H1 (cell line): ENCODE results near the gene B9D2. TPM values are rescaled to one million over a fixed set of nuclear protein-coding genes. Genes with fewer than 3 reads are reported as not detected.

Source experiments
- CTCF ChIA-PET: fragments of 300-600 bp; sonication (Branson Sonifier 250); formaldehyde crosslinking; loops from one replicate; lab custom pipeline; 2021; ENCODE audit not compliant: partially characterized antibody; lab: Charles Lee
- POLR2A ChIA-PET: fragments of 300-600 bp; sonication (Branson Sonifier 250); formaldehyde crosslinking; loops from one replicate; lab custom pipeline; 2021; ENCODE audit warnings: inconsistent platforms; ENCODE audit not compliant: partially characterized antibody; lab: Charles Lee
- DNase-seq, 2 experiments: peaks; one replicate each; pipeline versions ENCODE4 v3.0.0 to v3.0.0-alpha.2; 2010 to 2022; ENCODE audit warnings: low spot score in 2 of 2, low read depth in 1 of 2, mixed read lengths in 1 of 2
- FAIRE-seq: peaks from 2 replicates; lab custom pipeline; 2011; peaks lifted over from hg19 to GRCh38; lab: Jason Lieb, UNC
- H2AFZ ChIP-seq: 2 replicates; pipeline ENCODE4 v1.8.1; 2012; ENCODE audit warnings: low read length, inconsistent platforms
- H2AK5ac ChIP-seq: 2 replicates; pipeline ENCODE4 v1.6.1; 2013; ENCODE audit warnings: low read depth, low read length
- H2BK120ac ChIP-seq: replicated peaks from 2 replicates; pipeline ENCODE3; 2013; ENCODE audit warnings: low read depth, low read length, inconsistent platforms
- H2BK12ac ChIP-seq: 2 replicates; pipeline ENCODE4 v1.6.1; 2013; ENCODE audit warnings: low read depth, low read length
- H2BK15ac ChIP-seq: 2 replicates; pipeline ENCODE4 v1.6.1; 2013; ENCODE audit warnings: low read length
- H2BK20ac ChIP-seq: 2 replicates; pipeline ENCODE4 v1.6.1; 2013; ENCODE audit warnings: low read length
- H2BK5ac ChIP-seq: 2 replicates; pipeline ENCODE4 v1.6.1; 2013; ENCODE audit warnings: low read depth, low read length
- H3K14ac ChIP-seq: 2 replicates; pipeline ENCODE4 v1.6.1; 2013; ENCODE audit warnings: inconsistent platforms; ENCODE audit not compliant: insufficient read length
- H3K18ac ChIP-seq: 2 replicates; pipeline ENCODE4 v1.6.1; 2013; ENCODE audit warnings: low read length; ENCODE audit errors: extremely low read depth
- H3K23ac ChIP-seq: 2 replicates; pipeline ENCODE4 v1.6.1; 2013; ENCODE audit warnings: inconsistent platforms; ENCODE audit not compliant: insufficient read length
- H3K23me2 ChIP-seq: 2 replicates; pipeline ENCODE4 v1.6.1; 2013; ENCODE audit warnings: low read depth, low read length
- H3K27ac ChIP-seq: 2 replicates; pipeline ENCODE4 v1.6.1; 2011; ENCODE audit warnings: low read depth, low read length, inconsistent platforms
- H3K27me3 ChIP-seq, 4 experiments: replicated peaks in 1 of 4; 1 replicate in 1 of 4; 2 replicates in 3 of 4; pipeline versions ENCODE4 v1.6.1 to v1.8.1; 2011 to 2013; ENCODE audit warnings: low read length in 3 of 4, mild to moderate bottlenecking in 3 of 4, inconsistent platforms in 2 of 4, mixed read lengths in 2 of 4, moderate library complexity in 1 of 4; ENCODE audit not compliant: control insufficient read depth in 3 of 4, insufficient read depth in 3 of 4; ENCODE audit errors: extremely low read depth in 1 of 4
- H3K36me3 ChIP-seq, 4 experiments: 2 replicates each; pipeline versions ENCODE4 v1.6.1 to v1.8.1; 2011 to 2013; ENCODE audit warnings: mild to moderate bottlenecking in 4 of 4, low read length in 3 of 4, moderate library complexity in 2 of 4, control low read depth in 1 of 4, inconsistent platforms in 1 of 4; ENCODE audit not compliant: insufficient read depth in 4 of 4, control insufficient read depth in 2 of 4
- H3K4ac ChIP-seq: replicated peaks from 2 replicates; pipeline ENCODE3; 2013; ENCODE audit warnings: low read length, low read depth, mixed read lengths, inconsistent platforms; ENCODE audit not compliant: insufficient read length
- H3K4me1 ChIP-seq, 4 experiments: replicated peaks in 1 of 4; 1 replicate in 1 of 4; 2 replicates in 3 of 4; pipeline versions ENCODE4 v1.6.1 to v1.8.1; 2011 to 2013; ENCODE audit warnings: low read length in 3 of 4, inconsistent platforms in 2 of 4, mixed read lengths in 1 of 4; ENCODE audit not compliant: insufficient read depth in 4 of 4, control insufficient read depth in 3 of 4
- H3K4me2 ChIP-seq, 2 experiments: 2 replicates each; pipeline versions ENCODE4 v1.6.1 to v1.8.1; 2011 to 2013; ENCODE audit warnings: low read depth in 2 of 2, low read length in 2 of 2, control low read depth in 1 of 2, inconsistent platforms in 1 of 2, mild to moderate bottlenecking in 1 of 2; ENCODE audit not compliant: insufficient read depth in 1 of 2
- H3K4me3 ChIP-seq, 4 experiments: fragments of 200-600, 300-600 bp in 1 of 4; sonication (generic), shearing (Covaris generic), sonication (Bioruptor Twin) in 1 of 4; 2 replicates each; pipeline versions ENCODE4 v1.5.1 to v1.8.1; 2011 to 2016; ENCODE audit warnings: low read length in 4 of 4, low read depth in 3 of 4, control low read depth in 2 of 4, inconsistent platforms in 2 of 4, mild to moderate bottlenecking in 2 of 4, mixed read lengths in 1 of 4, moderate library complexity in 1 of 4; ENCODE audit not compliant: insufficient read depth in 2 of 4; ENCODE audit errors: extremely low read depth in 1 of 4
- H3K56ac ChIP-seq: replicated peaks from 2 replicates; pipeline ENCODE3; 2013; ENCODE audit warnings: low read depth, mild to moderate bottlenecking, mixed read lengths, low read length, inconsistent platforms; ENCODE audit not compliant: insufficient read length
- H3K79me1 ChIP-seq: 2 replicates; pipeline ENCODE4 v1.6.1; 2013; ENCODE audit warnings: low read depth, low read length, control low read depth
- H3K79me2 ChIP-seq, 2 experiments: 2 replicates each; pipeline versions ENCODE4 v1.6.1 to v1.8.1; 2012 to 2013; ENCODE audit warnings: low read length in 2 of 2, mild to moderate bottlenecking in 2 of 2, inconsistent platforms in 1 of 2; ENCODE audit not compliant: insufficient read depth in 2 of 2, control insufficient read depth in 1 of 2
- H3K9ac ChIP-seq, 4 experiments: replicated peaks in 1 of 4; 1 replicate in 1 of 4; 2 replicates in 3 of 4; pipeline versions ENCODE4 v1.6.1 to v1.8.1; 2011 to 2013; ENCODE audit warnings: low read depth in 3 of 4, low read length in 3 of 4, control low read depth in 2 of 4, mild to moderate bottlenecking in 2 of 4, moderate library complexity in 2 of 4, inconsistent platforms in 1 of 4; ENCODE audit errors: extremely low read depth in 1 of 4
- H3K9me3 ChIP-seq, 2 experiments: 2 replicates each; pipeline versions ENCODE4 v1.6.1 to v1.8.1; 2012 to 2013; ENCODE audit warnings: mild to moderate bottlenecking in 2 of 2, moderate library complexity in 2 of 2, control low read depth in 1 of 2, inconsistent platforms in 1 of 2, low read depth in 1 of 2, low read length in 1 of 2, mixed read lengths in 1 of 2; ENCODE audit not compliant: insufficient read depth in 2 of 2
- H4K20me1 ChIP-seq, 2 experiments: replicated peaks in 1 of 2; 2 replicates each; pipeline versions ENCODE3 to v1.8.1; 2011 to 2013; ENCODE audit warnings: inconsistent platforms in 2 of 2, low read length in 2 of 2, mild to moderate bottlenecking in 1 of 2; ENCODE audit not compliant: insufficient read depth in 2 of 2, control insufficient read depth in 1 of 2
- H4K5ac ChIP-seq: 2 replicates; pipeline ENCODE4 v1.6.1; 2013; ENCODE audit warnings: low read length, low read depth, mixed read lengths, inconsistent platforms; ENCODE audit not compliant: insufficient read length
- H4K8ac ChIP-seq: 2 replicates; pipeline ENCODE4 v1.8.0; 2013; ENCODE audit warnings: mild to moderate bottlenecking, moderate library complexity, low read length, inconsistent platforms; ENCODE audit not compliant: insufficient read depth; ENCODE audit errors: extremely low read depth
- H4K91ac ChIP-seq: replicated peaks from 2 replicates; pipeline ENCODE3; 2013; ENCODE audit warnings: low read length, mixed read lengths, inconsistent platforms; ENCODE audit not compliant: insufficient read length
- BCL11A ChIP-seq, 2 experiments: IDR thresholded peaks; one replicate each; pipeline ENCODE4 v1.6.1; 2011; ENCODE audit warnings: low read depth in 2 of 2, low read length in 2 of 2, mild to moderate bottlenecking in 2 of 2
- CHD1 ChIP-seq: IDR thresholded peaks from 2 replicates; pipeline ENCODE4 v1.6.1; 2012; ENCODE audit warnings: low read depth, low read length, improper control_type of control experiment
- EGR1 ChIP-seq: IDR thresholded peaks from 2 replicates; pipeline ENCODE4 v1.6.1; 2011; ENCODE audit warnings: low read depth, low read length, borderline replicate concordance
- GABPA ChIP-seq: IDR thresholded peaks from 2 replicates; pipeline ENCODE4 v1.6.1; 2011; ENCODE audit warnings: mild to moderate bottlenecking, low read length, moderate library complexity, borderline replicate concordance; ENCODE audit not compliant: insufficient read depth
- GTF2F1 ChIP-seq: IDR thresholded peaks from 2 replicates; pipeline ENCODE4 v1.6.1; 2012; ENCODE audit warnings: low read depth, low read length, improper control_type of control experiment, borderline replicate concordance
- KDM4A ChIP-seq: IDR thresholded peaks from one replicate; pipeline ENCODE4 v1.7.1; 2012; ENCODE audit warnings: low read depth, mild to moderate bottlenecking, moderate library complexity, low read length, inconsistent platforms; ENCODE audit not compliant: severe bottlenecking
- KDM5A ChIP-seq: fragments of 200-600 bp; IDR thresholded peaks from 2 replicates; pipeline ENCODE4 v1.7.1; 2012; ENCODE audit warnings: mild to moderate bottlenecking, low read length, inconsistent platforms, mixed read lengths
- PHF8 ChIP-seq: fragments of 200-600 bp; sonication (generic); conservative IDR thresholded peaks from 2 replicates; pipeline ENCODE4 v1.7.1; 2012; ENCODE audit warnings: low read depth, mild to moderate bottlenecking, inconsistent platforms, low read length, moderate library complexity
- RBBP5 ChIP-seq: IDR thresholded peaks from 2 replicates; pipeline ENCODE4 v1.7.1; 2012; ENCODE audit warnings: low read depth, mild to moderate bottlenecking, inconsistent platforms, low read length, moderate library complexity, borderline replicate concordance
- RFX5 ChIP-seq: IDR thresholded peaks from 2 replicates; pipeline ENCODE4 v1.6.1; 2011; ENCODE audit warnings: low read depth, low read length, improper control_type of control experiment, borderline replicate concordance
- SIN3A ChIP-seq, 2 experiments: IDR thresholded peaks in 1 of 2; conservative IDR thresholded peaks in 1 of 2; 2 replicates each; pipeline ENCODE4 v1.6.1; 2011 to 2012; ENCODE audit warnings: low read length in 2 of 2, improper control_type of control experiment in 1 of 2, low read depth in 1 of 2, mild to moderate bottlenecking in 1 of 2
- SIX5 ChIP-seq: IDR thresholded peaks from 2 replicates; pipeline ENCODE4 v1.6.1; 2011; ENCODE audit warnings: mild to moderate bottlenecking, low read depth, low read length
- SP2 ChIP-seq: IDR thresholded peaks from 2 replicates; pipeline ENCODE4 v1.6.1; 2012; ENCODE audit warnings: mild to moderate bottlenecking, low read length, inconsistent platforms
- SUZ12 ChIP-seq: fragments of 200-600 bp; sonication (generic); IDR thresholded peaks from 2 replicates; pipeline ENCODE4 v1.6.1; 2012; ENCODE audit warnings: mild to moderate bottlenecking, inconsistent platforms, low read length, moderate library complexity, mixed read lengths
- WGBS, 2 experiments: shearing (Covaris generic) in 1 of 2; methylation state at CpG; one replicate each; pipeline versions ENCODE4 v1.1.6 to v1.1.7; 2013 to 2015; ENCODE audit warnings: low lambda C conversion rate in 2 of 2, mixed read lengths in 2 of 2, inconsistent platforms in 1 of 2, low coverage in 1 of 2, missing lambda C conversion rate in 1 of 2; ENCODE audit not compliant: insufficient replicate concordance in 2 of 2, insufficient coverage in 1 of 2, insufficient read length in 1 of 2; ENCODE audit errors: extremely low coverage in 1 of 2, missing lambda C conversion rate in 1 of 2; 5-methylcytosine and 5-hydroxymethylcytosine counted together
- polyA plus RNA-seq, 7 experiments: library from polyadenylated mRNA; depleted of rRNA in 3 of 7; stranded (reverse) in 5 of 7; unstranded in 2 of 7; fragments of >200 nt in 5 of 7; fragments of 200-250 nt in 2 of 7; gene quantifications; 1 replicate in 5 of 7; 2 replicates in 1 of 7; 4 replicates in 1 of 7; pipeline versions ENCODE4 v1.2.1 to v1.2.3, GENCODE V29; 2011 to 2013; ENCODE audit warnings: missing spikeins in 2 of 7, mixed read lengths in 2 of 7
- total RNA-seq: library from RNA; stranded (reverse); fragmentation: NEBNext Ultra II Directional; extraction: Animal tissue kit (Norgen Biotek cat#: 25700); gene quantifications from 2 replicates; pipeline ENCODE4 v1.2.1, GENCODE V29; 2021

Gene B9D2
- total and polyA plus RNA-seq, 2 of the 8 experiments (the other 6 are each of a cell fraction or from before 2014, with no cell fraction given), result 4.9 to 6.3 TPM

GRCh38 chr19:41357746-41358145 lies 6.2 kb downstream of the B9D2 start:
- Histone ChIP-seq H4K91ac (no peak overlapping the region), H3K79me1 (no peaks in the 10 kb centered on the region; the same call in 1 of the 2 replicates), H3K27me3 (peaks cover 0 to 8% (median 3%) of the 10 kb centered on the region in 4 experiments; a peak in 5 of 7 replicates), H3K18ac (no peak overlapping the region), H3K36me3 (no peaks in the 10 kb centered on the region), H2AFZ (no peak overlapping the region), H2BK20ac (no peak overlapping the region), H4K8ac (no peak overlapping the region), H4K5ac (no peak overlapping the region), H3K4me1 (peaks cover 0 to 5% (median 0%) of the 10 kb centered on the region in 4 experiments; a peak in 3 of 7 replicates), H3K14ac (no peak overlapping the region), H3K4me2 (no peak overlapping the region), H4K20me1 (peaks cover 0 to 7% of the 10 kb centered on the region in 2 experiments), H3K9me3 (no peaks in the 10 kb centered on the region), H3K9ac (no peak overlapping the region), H3K79me2 (no peaks in the 10 kb centered on the region), H2BK120ac (no peak overlapping the region), H3K4ac (no peak overlapping the region), H3K4me3 (no peak overlapping the region), H2BK15ac (no peak overlapping the region), H2BK5ac (no peak overlapping the region), H2AK5ac (no peak overlapping the region), H2BK12ac (no peak overlapping the region), H3K56ac (no peak overlapping the region), H3K23ac (no peak overlapping the region), H3K23me2 (peaks cover 7% of the 10 kb centered on the region; the same call in 1 of the 2 replicates), H3K27ac (no peak overlapping the region)
- ChIA-PET POLR2A (interaction anchor here (1.0 to 1.5 kb wide), 4 partner anchors 16 to 82 kb away, joined by 3 to 4 read pairs (median 3); partner anchors contain the start of gene DMAC2), CTCF (interaction anchor here (0.9 to 8.0 kb wide), 5 partner anchors 21 to 205 kb away, joined by 3 to 33 read pairs (median 3); no protein-coding TSS in a partner anchor)
- WGBS, 2 experiments, result 94% methylated on average over 13 of the region's 13 CpGs; no CpG with 5 or more reads in 1 of the 2 experiments
- FAIRE-seq (no peak), DNase-seq (no peak)
- TF ChIP-seq PHF8 (no peak), KDM5A (no peak), CHD1 (no peak), GTF2F1 (no peak), BCL11A (IDR thresholded peaks at IDR 0.05; ENCODE audit: low read depth in 2 of 2, low read length in 2 of 2) (no peak), SP2 (no peak), SIX5 (no peak), RFX5 (no peak), RBBP5 (no peak), SIN3A (conservative IDR thresholded peaks at IDR 0.05 in 1 of 2, IDR thresholded peaks at IDR 0.05 in 1 of 2; ENCODE audit: low read depth in 1 of 2, low read length in 2 of 2) (no peak), SUZ12 (no peak), EGR1 (no peak), GABPA (no peak), KDM4A (no peak)
